KBM-7 (cell line): ENCODE results near the gene RECK.

ENCODE experiments used
- DNase-seq: peaks from one replicate; pipeline ENCODE4 v3.0.0-alpha.2; 2015
- in situ Hi-C: fragments of 300-500 bp; cut with MboI; formaldehyde crosslinking; loops from 2 replicates; pipeline ENCODE4 v1.14.3; 2020; ENCODE audit warnings: low sequenced_read_pairs, low pct_unique_long_range_greater_than_20kb, mixed read lengths

The RECK gene

GRCh38 chr9:36162211-36162738 is 125.6 kb downstream of the RECK start:
- no peak for DNase-seq
- in situ Hi-C loops, result loop anchor here (10.0 kb wide), 1 partner anchor 47 kb away; no protein-coding TSS in a partner anchor

- in situ Hi-C loops, result loop anchor here (10.0 kb wide), 1 partner anchor 48 kb away; no protein-coding TSS in a partner anchor
- DNase-seq, result no peak
These were observed 126.5 kb downstream of the RECK start for GRCh38 chr9:36163049-36163785.

DNA sequence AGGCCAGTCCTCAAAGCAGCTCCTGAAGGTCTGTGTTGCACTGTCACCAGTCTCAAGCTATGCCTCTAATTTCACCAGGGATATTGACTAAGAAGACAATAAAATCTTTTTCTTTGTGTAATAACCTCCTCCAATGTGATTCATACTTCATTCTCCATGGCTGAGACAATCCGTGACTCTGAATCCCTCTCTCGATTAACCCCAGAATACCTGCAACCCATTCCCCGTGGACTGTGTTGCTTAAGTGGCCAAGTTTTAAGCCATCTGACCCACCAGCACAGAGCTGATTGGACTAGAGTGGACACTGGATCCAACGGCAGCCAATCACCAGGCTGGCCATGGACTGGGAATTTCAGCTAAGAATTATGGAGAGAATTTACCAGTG is 127.1 kb downstream of the RECK start:
- no peak for DNase-seq
- in situ Hi-C loops, result loop anchor here (10.0 kb wide), 1 partner anchor 49 kb away; no protein-coding TSS in a partner anchor

DNA sequence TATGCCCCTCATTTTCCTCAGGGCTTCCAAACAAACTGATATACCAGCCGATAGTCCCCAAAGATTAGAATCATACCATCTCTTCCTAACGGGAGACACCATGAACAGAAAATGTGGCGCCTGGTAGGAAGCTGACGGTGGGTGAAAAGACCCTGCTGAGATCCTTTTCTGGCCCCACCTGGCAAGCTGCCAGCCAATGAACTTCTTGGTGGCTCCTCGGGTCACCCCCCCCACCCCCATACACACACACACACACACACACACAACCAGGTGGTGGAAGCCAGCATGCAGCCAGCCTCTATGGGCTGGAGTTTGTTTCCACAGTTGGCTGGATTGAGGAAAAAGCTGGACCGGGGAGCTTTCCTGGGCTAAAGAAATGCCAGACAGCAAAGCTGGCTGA is 127.7 kb downstream of the RECK start:
- in situ Hi-C loops, result loop anchor here (10.0 kb wide), 1 partner anchor 50 kb away; no protein-coding TSS in a partner anchor
- no peak for DNase-seq

DNA sequence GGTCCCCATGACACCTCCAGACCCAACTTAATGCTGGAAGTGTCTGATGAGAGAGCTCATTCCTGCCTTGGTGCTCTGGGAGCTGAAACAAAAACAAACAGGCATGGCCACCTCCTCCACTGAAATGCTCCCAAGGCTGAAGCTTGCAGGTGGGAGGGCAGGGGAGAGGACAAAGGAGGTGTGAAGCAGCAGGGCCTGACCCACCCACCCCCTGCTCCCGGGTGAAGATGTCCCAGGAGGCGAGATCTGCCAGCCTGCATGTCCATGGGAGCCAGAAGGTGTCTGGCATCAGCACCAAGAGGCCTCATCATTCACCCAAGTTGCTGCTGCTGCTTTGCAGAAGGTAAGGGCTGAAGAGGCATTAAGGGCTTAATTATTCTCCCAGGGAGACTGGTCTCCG is 128.3 kb downstream of the RECK start:
- in situ Hi-C loops, result loop anchor here (10.0 kb wide), 1 partner anchor 50 kb away; no protein-coding TSS in a partner anchor
- no peak for DNase-seq

- in situ Hi-C loops, result loop anchor here (10.0 kb wide), 1 partner anchor 51 kb away; no protein-coding TSS in a partner anchor
- DNase-seq, result no peak
These were observed 129.1 kb downstream of the RECK start for GRCh38 chr9:36165826-36166167.

- in situ Hi-C loops, result loop anchor here (10.0 kb wide), 1 partner anchor 52 kb away; no protein-coding TSS in a partner anchor
- peak; percentile 91 for DNase-seq
These were observed 129.6 kb downstream of the RECK start for GRCh38 chr9:36166168-36166927.

GRCh38 chr9:36169166-36169565 is 132.5 kb downstream of the RECK start, which contains the start of gene CCIN:
CCIN (plus strand) TSS chr9:36169388; CDS start chr9:36169503, 115 bp downstream.
- in situ Hi-C loops, result loop anchor here (10.0 kb wide), 1 partner anchor 54 kb away; no protein-coding TSS in a partner anchor
- DNase-seq, result no peak

DNA sequence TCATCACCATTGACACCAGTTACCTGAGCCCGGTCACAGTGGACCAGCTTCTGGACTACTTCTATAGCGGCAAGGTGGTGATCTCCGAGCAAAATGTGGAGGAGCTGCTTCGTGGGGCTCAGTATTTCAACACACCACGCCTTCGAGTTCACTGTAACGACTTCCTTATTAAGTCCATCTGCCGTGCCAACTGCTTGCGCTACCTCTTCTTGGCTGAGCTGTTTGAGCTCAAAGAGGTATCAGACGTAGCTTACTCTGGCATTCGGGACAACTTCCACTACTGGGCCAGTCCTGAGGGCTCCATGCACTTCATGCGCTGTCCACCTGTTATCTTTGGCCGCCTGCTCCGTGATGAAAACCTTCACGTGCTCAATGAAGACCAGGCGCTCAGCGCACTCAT is 133.0 kb downstream of the RECK start:
- in situ Hi-C loops, result loop anchor here (10.0 kb wide), 1 partner anchor 55 kb away; no protein-coding TSS in a partner anchor
- no peak for DNase-seq

DNA sequence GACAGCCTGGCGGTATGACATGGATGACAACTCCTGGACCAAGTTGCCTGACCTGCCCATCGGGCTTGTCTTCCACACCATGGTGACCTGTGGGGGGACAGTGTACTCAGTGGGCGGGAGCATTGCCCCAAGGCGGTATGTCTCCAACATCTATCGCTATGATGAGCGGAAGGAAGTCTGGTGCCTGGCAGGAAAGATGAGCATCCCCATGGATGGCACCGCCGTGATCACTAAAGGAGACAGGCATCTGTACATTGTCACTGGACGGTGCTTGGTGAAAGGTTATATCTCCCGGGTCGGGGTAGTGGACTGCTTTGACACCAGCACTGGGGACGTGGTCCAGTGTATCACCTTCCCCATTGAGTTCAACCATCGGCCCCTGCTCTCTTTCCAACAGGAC is 133.8 kb downstream of the RECK start:
- DNase-seq, result no peak
- in situ Hi-C loops, result no loop called here

- no peak for DNase-seq
- in situ Hi-C loops, result no loop called here
These were observed 137.1 kb downstream of the RECK start for GRCh38 chr9:36173861-36174260.
